ENCODE data around the gene CD160.
A peak's percentile ranks its signal among the peaks of the same experiment; 100 is the strongest.

CD160 gene

DNA sequence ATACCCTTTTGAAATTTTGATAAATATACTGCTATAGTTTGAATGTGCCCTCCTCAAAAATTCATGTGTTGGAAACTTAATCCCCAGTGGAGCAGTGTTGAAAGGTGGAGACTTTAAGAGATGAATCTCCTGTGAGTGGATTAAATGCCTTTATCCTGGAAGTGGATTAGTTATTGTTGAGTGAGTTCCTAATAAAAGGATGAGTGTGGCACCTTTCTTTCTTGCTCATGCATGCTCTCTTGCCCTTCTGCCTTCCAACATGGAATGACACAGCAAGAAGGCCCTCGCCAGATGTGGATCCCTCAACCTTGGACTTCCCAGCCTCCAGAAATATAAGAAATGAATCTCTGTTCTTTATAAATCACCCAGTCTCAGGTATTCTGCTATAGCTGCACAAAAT lies 51.8 kb downstream of the CD160 start:
- H3K27me3 Mint-ChIP-seq (ENCODE audit: low read depth, poor library complexity), result no peaks in the 10 kb centered on the region
- H3K4me3 Mint-ChIP-seq, result no peak overlapping the region
- H3K36me3 Mint-ChIP-seq (ENCODE audit: low read depth), result peaks cover 81% of the 10 kb centered on the region
- H3K27ac Mint-ChIP-seq, result peak overlapping the region; percentile 53
- no peak for DNase-seq
- TF ChIP-seq, protein P1, sequence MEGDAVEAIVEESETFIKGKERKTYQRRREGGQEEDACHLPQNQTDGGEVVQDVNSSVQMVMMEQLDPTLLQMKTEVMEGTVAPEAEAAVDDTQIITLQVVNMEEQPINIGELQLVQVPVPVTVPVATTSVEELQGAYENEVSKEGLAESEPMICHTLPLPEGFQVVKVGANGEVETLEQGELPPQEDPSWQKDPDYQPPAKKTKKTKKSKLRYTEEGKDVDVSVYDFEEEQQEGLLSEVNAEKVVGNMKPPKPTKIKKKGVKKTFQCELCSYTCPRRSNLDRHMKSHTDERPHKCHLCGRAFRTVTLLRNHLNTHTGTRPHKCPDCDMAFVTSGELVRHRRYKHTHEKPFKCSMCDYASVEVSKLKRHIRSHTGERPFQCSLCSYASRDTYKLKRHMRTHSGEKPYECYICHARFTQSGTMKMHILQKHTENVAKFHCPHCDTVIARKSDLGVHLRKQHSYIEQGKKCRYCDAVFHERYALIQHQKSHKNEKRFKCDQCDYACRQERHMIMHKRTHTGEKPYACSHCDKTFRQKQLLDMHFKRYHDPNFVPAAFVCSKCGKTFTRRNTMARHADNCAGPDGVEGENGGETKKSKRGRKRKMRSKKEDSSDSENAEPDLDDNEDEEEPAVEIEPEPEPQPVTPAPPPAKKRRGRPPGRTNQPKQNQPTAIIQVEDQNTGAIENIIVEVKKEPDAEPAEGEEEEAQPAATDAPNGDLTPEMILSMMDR (IDR thresholded peaks at IDR 0.05), result no peak
- H3K4me1 Mint-ChIP-seq, result peaks cover 10% of the 10 kb centered on the region
- H3K9me3 Mint-ChIP-seq, result peaks cover 19% of the 10 kb centered on the region

DNA sequence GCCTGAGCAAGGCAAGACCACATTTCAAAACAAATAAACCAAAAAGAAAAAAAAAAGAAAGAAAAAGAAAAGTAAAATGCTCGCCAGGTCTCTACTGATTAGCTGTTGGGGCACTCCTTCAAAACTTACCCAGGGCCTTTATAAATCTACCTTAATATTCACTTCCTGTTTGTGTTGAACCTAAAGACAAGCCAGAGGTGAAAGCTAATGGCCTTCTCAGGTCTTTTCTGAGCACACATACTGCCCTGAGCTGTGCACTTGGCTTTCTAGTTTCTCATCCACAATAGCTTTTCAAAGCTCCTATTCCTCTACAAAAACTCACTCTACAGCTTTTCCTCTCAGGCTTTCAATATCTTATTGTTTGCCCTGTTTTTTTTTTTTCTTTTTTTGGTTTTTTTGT lies 54.1 kb downstream of the CD160 start:
- H3K9me3 Mint-ChIP-seq, result peaks cover 8% of the 10 kb centered on the region
- H3K4me3 Mint-ChIP-seq, result no peak overlapping the region
- TF ChIP-seq, protein P1 (IDR thresholded peaks at IDR 0.05), result no peak
- H3K36me3 Mint-ChIP-seq (ENCODE audit: low read depth), result peaks cover 69% of the 10 kb centered on the region
- peak overlapping the region; percentile 86 for H3K27ac Mint-ChIP-seq
- DNase-seq, result no peak
- no peaks in the 10 kb centered on the region for H3K27me3 Mint-ChIP-seq (ENCODE audit: low read depth, poor library complexity)
- H3K4me1 Mint-ChIP-seq, result peaks cover 10% of the 10 kb centered on the region

DNA sequence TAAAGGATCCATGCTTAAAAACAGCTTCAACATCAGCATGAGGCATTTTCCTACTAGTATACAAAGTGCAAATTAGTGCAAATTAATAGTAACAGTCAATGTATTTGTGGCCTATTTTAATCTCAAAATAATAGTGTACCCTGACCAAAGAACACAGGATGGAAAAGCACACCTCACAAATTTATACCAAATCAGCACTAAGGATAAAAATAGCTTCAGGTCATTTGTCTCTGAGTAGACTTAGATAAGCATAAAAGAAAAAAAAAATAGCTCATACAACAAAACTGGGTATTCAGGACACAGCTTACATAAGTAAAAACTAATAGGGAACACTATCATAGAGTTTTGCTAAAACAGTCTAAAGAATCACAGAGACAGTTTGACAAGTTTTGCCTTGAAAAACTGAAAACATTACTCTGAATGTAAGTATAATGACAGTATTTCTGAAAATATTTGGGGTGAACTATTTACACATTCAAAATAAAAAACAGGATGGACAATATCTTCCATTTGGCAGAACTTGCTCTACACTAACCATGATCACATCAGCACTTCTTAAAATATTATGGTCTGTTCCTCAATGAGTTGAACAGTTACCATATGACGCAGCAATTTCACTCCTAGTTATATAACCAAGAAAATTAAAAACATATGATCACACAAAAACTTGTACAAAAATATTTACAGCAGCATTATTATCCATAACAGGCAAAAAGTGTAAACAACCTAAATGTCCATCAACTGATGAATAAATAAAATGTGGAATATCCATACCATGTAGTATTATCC lies 58.3 kb downstream of the CD160 start:
- Mint-ChIP-seq H3K27ac (no peak overlapping the region), H3K4me1 (peaks cover 5% of the 10 kb centered on the region), H3K4me3 (no peak overlapping the region), H3K9me3 (no peaks in the 10 kb centered on the region), H3K27me3 (ENCODE audit: low read depth, poor library complexity) (no peaks in the 10 kb centered on the region), H3K36me3 (ENCODE audit: low read depth) (peaks cover 40% of the 10 kb centered on the region)
- DNase-seq, result no peak
- TF ChIP-seq, protein P1 (IDR thresholded peaks at IDR 0.05), result no peak

DNA sequence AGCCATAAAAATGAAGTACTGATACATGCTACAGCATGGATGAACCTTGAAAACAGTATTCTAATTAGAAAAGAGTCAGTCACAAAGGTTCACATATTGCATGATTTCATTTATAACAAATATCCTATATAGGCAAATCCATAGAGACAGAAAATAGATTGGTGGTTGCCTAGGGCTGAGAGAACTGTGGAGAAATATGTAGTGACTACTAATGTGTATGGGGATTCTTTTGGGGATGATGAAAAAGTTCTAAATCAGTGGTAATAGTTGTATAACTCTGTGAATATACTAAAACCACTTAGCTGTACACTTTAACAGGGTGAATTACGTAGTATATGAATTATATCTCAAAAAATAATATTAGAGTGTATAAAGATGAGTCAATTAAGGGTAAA lies 58.8 kb downstream of the CD160 start:
- DNase-seq, result no peak
- H3K27ac Mint-ChIP-seq, result no peak overlapping the region
- H3K36me3 Mint-ChIP-seq (ENCODE audit: low read depth), result peaks cover 36% of the 10 kb centered on the region
- H3K27me3 Mint-ChIP-seq (ENCODE audit: low read depth, poor library complexity), result no peaks in the 10 kb centered on the region
- TF ChIP-seq, protein P1 (IDR thresholded peaks at IDR 0.05), result no peak
- H3K9me3 Mint-ChIP-seq, result no peaks in the 10 kb centered on the region
- no peak overlapping the region for H3K4me3 Mint-ChIP-seq
- peaks cover 5% of the 10 kb centered on the region for H3K4me1 Mint-ChIP-seq

DNA sequence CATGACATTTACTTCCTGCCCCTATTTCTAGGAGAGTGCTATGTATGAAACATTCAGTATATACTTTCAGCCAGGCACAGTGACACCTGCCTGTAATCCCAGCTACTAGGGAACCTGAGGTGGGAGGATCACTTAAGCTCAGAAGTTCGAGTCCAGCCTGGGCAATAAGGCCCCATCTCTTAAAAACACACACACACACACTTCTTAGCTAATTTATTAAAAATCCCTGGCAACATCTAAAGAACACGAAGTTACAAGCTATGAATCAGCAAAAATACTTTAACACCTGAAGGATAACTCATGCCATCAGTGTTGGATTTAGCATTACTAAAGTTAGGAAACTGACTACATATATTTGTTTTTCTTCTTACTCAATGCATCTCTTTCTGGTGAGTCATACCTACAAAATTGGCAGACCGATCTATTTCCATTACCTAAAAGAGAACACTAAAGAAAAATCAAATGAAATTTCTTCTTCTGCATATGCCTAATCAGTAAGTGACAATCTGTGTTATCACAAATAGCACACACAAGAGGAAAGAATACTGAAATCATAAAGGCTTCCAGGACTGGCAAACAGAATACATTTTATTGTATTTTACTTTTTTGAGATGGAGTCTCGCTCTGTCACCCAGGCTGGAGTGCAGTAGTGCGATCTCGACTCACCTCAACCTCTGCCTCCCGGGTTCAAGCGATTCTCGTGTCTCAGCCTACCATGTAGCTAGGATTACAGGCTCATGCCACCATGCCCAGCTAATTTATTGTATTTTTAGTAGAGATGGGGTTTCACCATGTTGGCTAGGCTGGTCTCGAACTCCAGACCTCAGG lies 63.2 kb downstream of the CD160 start:
- Mint-ChIP-seq H3K36me3 (ENCODE audit: low read depth) (peaks cover 19% of the 10 kb centered on the region), H3K4me3 (no peak overlapping the region), H3K4me1 (peaks cover 10% of the 10 kb centered on the region), H3K9me3 (no peaks in the 10 kb centered on the region), H3K27me3 (ENCODE audit: low read depth, poor library complexity) (no peaks in the 10 kb centered on the region), H3K27ac (peak overlapping the region; percentile 16)
- TF ChIP-seq, protein P1 (IDR thresholded peaks at IDR 0.05), result no peak
- DNase-seq, result no peak

All from nephron progenitor cell (in vitro differentiated cells).